ELR (cell line): Measurements from ENCODE around the gene EXD3.
"Not testable (repeated sequence)": the region's sequence is repeated elsewhere in the genome, so short reads cannot be mapped to it uniquely, and the experiment has no call there.

Source experiments
- DNase-seq: peaks from one replicate; pipeline ENCODE4 v3.0.0-alpha.2; 2015; ENCODE audit warnings: low read depth

Gene EXD3

DNA sequence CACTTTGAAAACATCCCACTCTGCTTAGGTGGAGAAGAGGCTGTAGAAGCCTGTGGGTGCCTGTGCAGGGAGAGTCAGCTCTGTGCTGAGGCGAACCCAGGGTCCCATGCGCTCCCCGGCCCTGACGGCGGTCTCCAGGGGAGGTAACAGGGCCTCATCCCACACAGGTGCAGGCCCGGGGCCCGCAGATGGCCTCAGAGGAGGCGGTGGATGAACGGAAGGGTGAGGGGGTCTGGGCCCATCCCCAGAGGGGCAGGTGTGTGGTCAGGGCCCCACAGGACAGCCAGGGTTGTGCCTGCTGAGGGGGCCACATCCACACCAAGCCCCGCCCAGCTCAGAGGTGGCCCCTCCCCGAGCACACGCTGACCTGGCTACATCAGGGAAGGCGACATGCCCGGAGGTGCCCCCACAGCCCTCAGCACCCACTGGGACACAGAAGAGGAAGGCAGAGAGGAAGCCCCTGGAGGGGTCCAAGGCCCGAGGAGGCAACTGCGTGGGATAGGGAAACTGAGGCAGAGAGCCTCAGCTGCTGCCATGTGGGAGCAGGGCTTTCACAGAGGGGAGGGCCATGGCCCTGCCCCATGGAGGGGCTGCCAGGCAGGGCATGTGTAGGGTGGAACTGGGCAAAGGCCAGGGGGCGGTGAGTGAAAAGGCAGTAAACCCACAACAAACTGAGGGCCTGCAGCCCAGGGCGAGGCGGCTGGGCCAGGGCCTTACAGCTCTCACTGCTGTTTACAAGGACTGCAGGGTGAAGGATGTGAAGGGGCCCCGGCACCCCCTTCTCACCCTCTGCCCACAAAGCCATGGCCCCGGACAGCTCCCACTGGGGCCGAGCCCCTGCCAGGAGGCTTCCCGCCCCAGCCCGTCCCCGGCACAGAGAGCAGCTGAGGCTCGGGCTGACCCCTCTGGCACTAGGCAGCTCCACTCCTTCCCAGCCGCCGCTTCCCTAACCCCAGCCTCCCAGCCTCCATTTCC lies 29.5 kb downstream of the EXD3 start:
- DNase-seq, result no peak

- no peak for DNase-seq
Observed at GRCh38 chr9:137392232-137393007, 30.5 kb downstream of the EXD3 start.

DNA sequence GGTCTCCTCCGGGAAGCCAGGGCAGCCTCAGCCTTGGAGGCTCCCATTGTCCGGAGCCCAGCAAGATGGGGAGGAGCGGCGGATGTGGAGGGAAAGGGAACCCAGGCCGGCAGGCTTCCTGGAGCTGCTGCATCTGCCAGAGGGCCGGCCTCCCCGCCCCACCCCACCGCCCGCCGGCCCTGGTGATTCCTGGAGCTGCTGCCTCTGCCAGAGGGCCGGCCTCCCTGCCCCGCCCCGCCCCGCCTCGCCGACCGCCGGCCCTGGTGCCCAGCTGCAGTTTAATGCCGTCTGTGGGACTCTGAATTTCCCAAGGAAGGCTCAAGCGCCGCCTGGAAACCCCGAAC lies 31.6 kb downstream of the EXD3 start:
- DNase-seq, result no peak

DNA sequence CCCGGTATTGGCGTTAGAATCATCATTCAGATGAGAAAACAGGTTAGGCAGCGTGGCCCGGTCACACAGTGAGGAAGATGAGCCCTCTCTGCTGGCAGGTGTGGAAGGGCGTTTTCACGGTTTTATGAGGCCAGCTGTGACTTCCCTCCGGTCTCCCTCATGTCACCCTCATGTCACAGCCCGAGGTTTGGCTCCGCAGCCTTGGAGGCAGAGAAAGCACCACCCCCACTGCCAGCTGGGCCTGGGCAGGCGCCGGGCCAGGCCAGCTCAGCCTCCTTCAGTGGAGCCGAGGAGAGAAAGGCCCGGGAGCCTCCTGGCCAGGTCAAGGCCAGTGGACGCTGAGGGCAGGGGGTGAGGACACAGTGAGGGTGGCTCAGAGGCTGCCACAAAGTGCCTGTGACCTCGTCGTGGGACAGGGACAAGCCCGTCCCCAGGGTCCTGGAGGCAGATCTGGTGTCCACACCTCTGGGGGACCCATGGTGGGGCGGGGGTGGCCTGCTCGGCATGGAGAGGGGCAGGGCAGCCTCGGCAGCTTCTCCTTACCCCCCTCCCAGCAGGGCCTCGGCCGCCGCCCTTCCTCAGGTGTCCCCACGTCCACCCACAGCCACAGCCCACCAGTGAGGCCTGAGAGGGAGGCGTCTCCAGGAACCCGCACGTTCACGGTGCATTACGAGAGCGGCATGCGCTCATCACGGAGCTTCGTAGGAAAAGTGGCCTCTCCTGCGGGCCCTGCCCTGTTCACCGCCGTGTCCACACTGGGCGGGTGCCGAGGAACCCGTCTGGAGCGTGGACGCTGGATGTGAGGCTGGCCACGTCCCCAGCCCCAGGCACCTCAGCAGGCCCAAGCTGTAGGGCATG lies 32.2 kb downstream of the EXD3 start:
- no peak for DNase-seq

DNA sequence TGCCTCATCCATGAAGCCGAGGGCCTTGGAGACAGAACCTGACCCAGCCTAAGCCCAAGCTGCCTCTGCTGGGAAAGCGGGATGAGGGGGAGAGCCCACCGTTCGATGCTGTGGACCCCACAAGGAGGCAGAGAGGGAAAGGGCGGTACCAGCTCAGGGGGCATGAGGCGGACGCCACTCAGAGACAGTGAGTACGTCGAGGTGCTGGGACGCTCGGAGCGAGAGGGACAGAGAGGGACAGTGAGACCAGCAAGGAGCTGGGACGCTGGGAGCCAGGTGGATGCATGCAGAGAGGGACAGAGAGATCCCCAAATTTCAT lies 33.6 kb downstream of the EXD3 start:
- no peak for DNase-seq

GRCh38 chr9:137388589-137389427 lies 34.2 kb downstream of the EXD3 start:
- no peak for DNase-seq

- DNase-seq, result no peak
Observed at GRCh38 chr9:137387891-137388560, 34.9 kb downstream of the EXD3 start.

GRCh38 chr9:137387114-137387890 lies 35.7 kb downstream of the EXD3 start:
- DNase-seq, result no peak

- not testable (repeated sequence) for DNase-seq
Observed at GRCh38 chr9:137386507-137387113, 36.4 kb downstream of the EXD3 start.

DNA sequence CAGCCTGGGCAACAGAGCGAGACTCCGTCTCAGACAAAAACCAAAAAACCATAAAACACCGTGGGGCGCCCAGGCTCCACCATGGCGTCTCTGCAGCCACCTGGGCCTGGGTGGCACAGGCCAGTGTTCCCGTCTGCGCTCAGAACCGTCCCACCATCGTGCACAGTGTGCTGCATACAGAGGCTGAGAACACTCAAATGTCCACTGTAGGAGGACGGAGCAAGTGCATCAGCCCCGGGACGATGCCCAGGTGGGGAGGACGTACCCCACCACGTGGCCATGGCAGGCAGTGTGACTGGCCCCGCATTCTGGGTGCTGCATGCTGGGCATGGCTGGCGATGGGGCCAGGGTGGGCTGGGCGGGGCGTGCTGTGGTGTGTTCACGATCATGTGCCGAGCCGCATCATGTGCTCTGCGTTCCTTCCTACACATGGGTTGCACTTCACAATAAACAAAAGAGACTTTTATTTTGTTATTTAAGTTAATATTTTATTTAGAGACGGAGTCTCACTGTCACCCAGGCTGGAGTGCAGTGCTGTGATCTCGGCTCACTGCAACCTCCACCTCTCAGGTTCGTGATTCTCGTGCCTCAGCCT lies 37.8 kb downstream of the EXD3 start:
- DNase-seq, result no peak

DNA sequence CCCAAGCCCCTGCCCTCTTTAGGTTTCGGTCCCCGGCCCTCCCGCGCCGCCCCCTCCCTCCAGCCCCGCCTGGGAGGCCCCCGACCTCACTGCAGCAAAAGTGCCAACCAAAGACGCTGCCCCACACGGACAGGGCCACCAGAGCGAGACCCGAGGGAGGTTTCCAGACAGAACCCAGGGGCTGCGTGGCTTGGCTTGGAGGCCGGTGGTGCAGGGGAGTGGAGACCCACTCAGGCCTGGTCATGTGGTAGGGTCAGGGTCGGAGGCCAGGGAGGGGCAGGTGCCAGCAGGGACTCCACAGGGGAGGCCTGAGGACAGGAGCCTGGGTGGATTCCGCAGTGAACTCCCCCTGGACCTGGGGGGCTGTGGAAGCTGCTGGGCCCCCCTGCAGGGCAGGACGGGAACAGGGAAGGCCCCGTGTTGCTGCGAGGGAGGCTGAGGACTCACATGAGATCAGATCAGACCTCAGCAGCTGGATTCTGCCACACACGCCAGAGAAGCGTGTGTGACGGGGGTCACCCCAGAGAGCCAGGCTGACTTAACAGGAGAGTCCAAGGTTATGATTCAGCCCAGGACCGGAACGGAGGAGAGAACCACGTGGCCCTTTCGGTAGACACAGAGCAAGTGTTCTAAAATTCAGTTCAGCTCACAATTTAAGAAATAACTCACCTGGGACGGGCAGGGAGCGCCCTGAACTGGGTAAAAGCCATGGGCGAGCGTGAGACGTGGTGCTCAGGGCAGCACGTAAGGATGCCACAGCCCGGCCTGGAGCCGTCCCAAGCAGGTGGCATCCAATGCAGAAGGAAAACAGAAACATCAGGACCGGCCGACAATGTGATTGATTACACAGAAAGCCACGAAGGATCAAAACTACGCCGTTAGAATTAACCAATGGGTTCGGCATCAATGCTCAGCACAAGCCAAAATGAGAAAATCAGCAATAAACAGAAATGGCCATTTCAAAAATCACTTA lies 38.9 kb downstream of the EXD3 start:
- no peak for DNase-seq

DNA sequence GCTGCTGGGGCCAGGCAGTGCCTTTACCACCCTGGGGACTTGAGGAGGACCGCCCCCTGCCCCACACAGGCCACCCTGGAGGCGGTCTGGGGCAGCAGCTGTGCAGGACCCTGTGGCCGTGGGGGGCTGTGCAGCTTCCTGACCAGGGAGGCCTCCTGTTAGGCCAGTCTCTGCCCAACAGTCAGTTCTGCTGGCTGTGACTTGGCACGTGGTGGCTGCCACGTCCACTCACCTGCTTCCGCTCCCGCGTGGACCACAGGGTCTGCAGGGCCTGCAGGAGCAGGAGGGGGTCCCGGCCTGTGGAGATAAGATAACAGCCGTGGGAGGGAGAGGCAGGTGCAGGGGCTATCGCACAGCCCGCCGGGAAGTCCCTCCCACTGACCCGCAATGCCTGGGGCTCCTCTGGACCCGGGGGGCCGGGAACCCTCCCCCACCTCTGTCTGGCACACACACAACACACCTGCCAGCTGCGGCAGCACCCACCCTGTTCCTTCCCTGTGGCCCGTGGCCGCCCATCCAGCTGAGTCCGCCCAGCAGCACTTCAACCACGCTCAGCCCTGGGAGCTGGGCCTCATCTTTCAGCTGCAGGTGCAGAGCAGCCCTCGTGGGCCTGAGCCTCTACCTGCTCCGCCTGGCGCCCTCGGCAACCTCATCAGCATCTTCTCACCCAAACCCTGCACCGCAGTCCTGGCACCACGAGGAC lies 39.7 kb downstream of the EXD3 start:
- DNase-seq, result no peak

- no peak for DNase-seq
Observed at GRCh38 chr9:137382444-137383080, 40.4 kb downstream of the EXD3 start.

- no peak for DNase-seq
Observed at GRCh38 chr9:137381501-137382443, 41.2 kb downstream of the EXD3 start.

GRCh38 chr9:137380606-137381005 lies 42.4 kb downstream of the EXD3 start:
- DNase-seq, result no peak

DNA sequence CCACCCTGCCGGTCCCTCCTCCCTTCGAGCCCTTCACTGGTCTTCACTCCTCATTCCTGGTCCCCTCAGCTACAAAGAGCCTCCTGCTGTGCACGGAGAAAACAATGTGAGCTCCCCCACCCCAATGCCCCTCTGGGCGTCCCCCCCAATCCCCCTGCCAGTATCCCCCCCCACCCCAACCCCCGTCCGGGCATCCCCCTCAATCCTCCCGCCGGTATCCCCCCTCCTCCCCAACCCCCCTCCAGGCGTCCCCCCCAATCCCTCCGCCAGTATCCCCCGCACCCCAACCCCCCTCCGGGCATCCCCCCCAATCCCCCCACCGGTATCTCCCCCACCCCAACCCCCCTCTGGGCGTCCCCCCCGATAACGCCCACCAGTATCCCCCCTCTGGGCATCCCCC lies 42.8 kb downstream of the EXD3 start:
- no peak for DNase-seq
